NCI-H526 treated with DMSO at 0.1 percent for 48 hours (cell line): Measurements from ENCODE around the gene SLC22A2.

Experiments
- DNase-seq: peaks from one replicate; lab custom pipeline; 2025; lab: John Stamatoyannopoulos, UW

Gene SLC22A2

GRCh38 chr6:160273750-160274149 is 15.1 kb upstream of the SLC22A2 start:
- no peak for DNase-seq

- DNase-seq, result no peak
These were observed 14.6 kb upstream of the SLC22A2 start for GRCh38 chr6:160273196-160273595.

- no peak for DNase-seq
These were observed 14.1 kb upstream of the SLC22A2 start for GRCh38 chr6:160272707-160273106.

GRCh38 chr6:160270347-160270746 is 11.7 kb upstream of the SLC22A2 start:
- DNase-seq, result no peak

- no peak for DNase-seq
These were observed 11.2 kb upstream of the SLC22A2 start for GRCh38 chr6:160269771-160270170.

- DNase-seq, result no peak
These were observed 10.5 kb upstream of the SLC22A2 start for GRCh38 chr6:160269023-160269521.

GRCh38 chr6:160267102-160267501 is 8.5 kb upstream of the SLC22A2 start:
- no peak for DNase-seq

GRCh38 chr6:160265869-160266476 is 7.4 kb upstream of the SLC22A2 start:
- no peak for DNase-seq

- DNase-seq, result no peak
These were observed 5.5 kb upstream of the SLC22A2 start for GRCh38 chr6:160264061-160264612.

- DNase-seq, result no peak
These were observed 4.7 kb upstream of the SLC22A2 start for GRCh38 chr6:160263196-160263939.

GRCh38 chr6:160261991-160262680 is 3.5 kb upstream of the SLC22A2 start:
- no peak for DNase-seq

GRCh38 chr6:160260803-160261450 is 2.3 kb upstream of the SLC22A2 start:
- no peak for DNase-seq

GRCh38 chr6:160260367-160260766 is 1.7 kb upstream of the SLC22A2 start:
- DNase-seq, result no peak

GRCh38 chr6:160259598-160259997 is 977 bp upstream of the SLC22A2 start:
- DNase-seq, result no peak

GRCh38 chr6:160259143-160259425 is 463 bp upstream of the SLC22A2 start:
- no peak for DNase-seq

GRCh38 chr6:160256445-160256844 is 2.2 kb downstream of the SLC22A2 start:
- no peak for DNase-seq

- DNase-seq, result no peak
These were observed 3.9 kb downstream of the SLC22A2 start for GRCh38 chr6:160254467-160255312.

GRCh38 chr6:160253714-160254113 is 4.9 kb downstream of the SLC22A2 start:
- no peak for DNase-seq

- no peak for DNase-seq
These were observed 5.3 kb downstream of the SLC22A2 start for GRCh38 chr6:160253292-160253691.

- DNase-seq, result no peak
These were observed 6.4 kb downstream of the SLC22A2 start for GRCh38 chr6:160252073-160252813.

- no peak for DNase-seq
These were observed 8.9 kb downstream of the SLC22A2 start for GRCh38 chr6:160249671-160250070.
